ENCODE data around the gene HIVEP1.

- TF ChIP-seq CTCF (IDR thresholded peaks at IDR 0.05) (no peak), POLR2A (IDR thresholded peaks at IDR 0.05) (no peak)
Observed at GRCh38 chr6:12126051-12126450, 113.9 kb downstream of the HIVEP1 start.

Measured in body of pancreas (tissue), 4 donors.